Head of caudate nucleus (tissue), 42 donors: ENCODE data around the gene CMTM4.

ENCODE experiments used
- DNase-seq, 42 donors: peaks; one replicate each; pipeline versions ENCODE4 v3.0.0 to v3.0.0-alpha.2; 2020 to 2021; ENCODE audit warnings: mixed read lengths in 7 of 42
- intact Hi-C: fragments of 100-400 bp; cut with DNase I; formaldehyde crosslinking; loops from one replicate; pipeline ENCODE4 v1.15.0; 2022

Gene CMTM4

DNA sequence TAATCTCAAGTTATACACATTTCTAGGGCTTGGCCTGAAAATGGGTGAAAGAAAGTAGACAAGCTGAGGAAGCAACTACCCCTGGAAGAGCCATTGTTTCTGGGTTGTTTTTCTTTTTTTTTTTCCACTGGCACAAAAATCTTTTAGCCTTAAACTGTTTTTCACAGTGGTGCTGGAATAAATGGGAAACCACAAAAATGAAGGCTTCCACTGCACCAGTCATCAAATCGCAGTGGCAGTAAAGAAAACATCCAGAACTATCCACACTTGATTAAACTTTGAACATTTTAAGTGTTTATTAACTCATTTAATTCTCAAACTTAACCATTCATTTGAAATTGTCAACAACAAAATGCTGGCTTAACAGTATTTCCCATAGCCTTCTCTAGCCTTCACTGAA lies 14.3 kb downstream of the CMTM4 start:
- intact Hi-C loops: no loop called here
- peak in 2 of 42 donors; percentile 3 to 15 for DNase-seq

DNA sequence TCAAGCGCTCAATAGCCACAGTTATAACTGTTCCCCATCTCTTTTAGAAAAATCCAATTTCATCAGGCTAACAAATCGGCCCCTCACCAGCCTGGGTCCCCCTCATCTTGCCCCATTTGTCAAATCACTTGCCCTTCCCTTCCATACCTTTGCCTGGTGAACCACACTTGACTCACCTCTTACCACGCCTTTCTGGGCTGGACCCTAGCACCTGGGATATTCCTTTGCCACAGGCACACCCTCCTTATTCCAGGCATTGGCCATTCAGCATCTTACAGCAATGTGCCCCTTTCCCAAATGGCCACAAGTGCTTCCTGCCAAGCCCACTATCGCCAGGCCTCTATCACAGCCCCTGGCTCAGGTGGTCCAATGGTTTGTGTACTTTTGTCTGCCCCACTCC lies 14.9 kb downstream of the CMTM4 start:
- intact Hi-C loops: no loop called here
- peak in 3 of 42 donors; percentile 3 to 19 (median 4) for DNase-seq

GRCh38 chr16:66678337-66678736 lies 18.2 kb downstream of the CMTM4 start:
- intact Hi-C loops: no loop called here
- no peak for DNase-seq

DNA sequence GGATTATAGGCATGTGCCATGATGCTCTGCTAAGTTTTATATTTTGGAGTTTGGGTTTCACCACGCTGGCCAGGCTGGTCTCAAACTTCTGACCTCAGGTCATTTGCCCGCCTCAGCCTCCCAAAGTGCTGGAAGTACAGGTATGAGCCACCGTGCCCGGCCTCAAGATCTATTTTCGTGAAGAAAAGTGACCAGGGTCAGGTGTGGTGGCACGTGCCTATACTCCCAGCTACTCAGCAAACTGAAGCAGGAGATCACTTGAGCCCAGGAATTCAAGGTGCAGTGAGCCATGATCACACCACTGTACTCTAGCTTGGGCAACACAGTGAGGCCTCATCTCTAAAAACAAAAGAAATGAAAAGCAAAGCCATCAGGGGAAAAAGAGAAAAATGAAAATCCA lies 18.7 kb downstream of the CMTM4 start:
- no peak for DNase-seq
- intact Hi-C loops: no loop called here

DNA sequence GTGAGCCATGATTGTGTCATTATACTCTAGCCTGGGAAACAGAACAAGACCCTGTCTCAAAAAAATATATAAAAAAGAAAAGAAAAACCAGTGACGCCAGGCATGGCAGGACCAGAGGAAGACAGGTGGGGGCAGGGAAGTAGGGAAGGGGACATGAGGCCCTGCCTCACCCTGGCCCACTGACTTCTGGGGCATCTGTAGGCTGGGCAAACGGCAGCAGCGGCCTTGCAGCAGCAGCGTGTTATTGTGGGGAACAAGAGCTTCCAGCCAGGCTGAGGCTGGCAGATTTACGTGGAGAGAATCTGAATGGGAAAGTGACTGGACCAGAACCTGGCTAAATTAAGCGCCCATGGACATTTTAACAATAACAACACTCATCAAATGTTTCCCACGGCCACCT lies 19.4 kb downstream of the CMTM4 start:
- DNase-seq: peak in 25 of 42 donors; percentile 15 to 68 (median 41)
- intact Hi-C loops: no loop called here

DNA sequence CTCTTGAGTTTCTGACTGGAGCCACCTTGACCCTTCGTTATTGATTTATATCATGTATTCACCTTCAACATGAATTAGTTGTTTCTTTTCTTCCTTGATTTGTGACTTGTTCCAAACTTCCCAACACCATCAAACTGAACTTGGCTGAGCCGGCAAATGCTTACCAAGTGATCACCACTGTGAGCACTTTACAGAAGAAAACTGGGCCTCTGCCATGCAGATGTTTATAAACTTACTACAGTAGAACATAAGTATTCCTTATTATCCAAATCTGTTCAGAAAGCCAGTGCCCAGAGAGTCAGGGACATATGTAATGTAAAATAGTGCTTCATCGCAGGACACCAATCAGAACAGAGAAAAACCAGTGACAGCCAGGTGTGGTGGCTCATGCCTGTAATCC lies 19.9 kb downstream of the CMTM4 start:
- DNase-seq: no peak
- intact Hi-C loops: no loop called here

DNA sequence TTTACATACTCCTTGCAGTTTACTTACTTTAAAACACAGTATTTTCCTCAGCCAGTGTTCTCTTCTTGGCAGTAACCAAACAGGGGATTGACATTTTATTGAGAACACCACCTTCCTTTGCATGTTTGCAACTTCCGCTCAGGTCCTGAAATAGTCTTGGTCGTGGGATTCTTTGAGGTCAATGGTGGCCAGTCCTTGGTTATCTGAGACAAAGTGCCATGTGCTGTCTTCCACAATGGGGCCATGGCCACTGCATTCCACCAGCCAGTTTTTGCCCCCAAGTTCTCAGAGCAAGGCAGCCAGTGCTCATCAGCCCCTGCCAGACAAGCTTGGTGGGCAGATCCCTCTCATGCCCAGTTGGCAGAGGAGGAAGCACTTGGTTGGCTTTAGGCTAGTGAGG lies 22.9 kb downstream of the CMTM4 start:
- intact Hi-C loops: no loop called here
- peak in 1 of 42 donors; percentile 32 for DNase-seq

GRCh38 chr16:66670691-66671388 lies 25.7 kb downstream of the CMTM4 start:
- DNase-seq: peak in 2 of 42 donors; percentile 21 to 29
- intact Hi-C loops: no loop called here

DNA sequence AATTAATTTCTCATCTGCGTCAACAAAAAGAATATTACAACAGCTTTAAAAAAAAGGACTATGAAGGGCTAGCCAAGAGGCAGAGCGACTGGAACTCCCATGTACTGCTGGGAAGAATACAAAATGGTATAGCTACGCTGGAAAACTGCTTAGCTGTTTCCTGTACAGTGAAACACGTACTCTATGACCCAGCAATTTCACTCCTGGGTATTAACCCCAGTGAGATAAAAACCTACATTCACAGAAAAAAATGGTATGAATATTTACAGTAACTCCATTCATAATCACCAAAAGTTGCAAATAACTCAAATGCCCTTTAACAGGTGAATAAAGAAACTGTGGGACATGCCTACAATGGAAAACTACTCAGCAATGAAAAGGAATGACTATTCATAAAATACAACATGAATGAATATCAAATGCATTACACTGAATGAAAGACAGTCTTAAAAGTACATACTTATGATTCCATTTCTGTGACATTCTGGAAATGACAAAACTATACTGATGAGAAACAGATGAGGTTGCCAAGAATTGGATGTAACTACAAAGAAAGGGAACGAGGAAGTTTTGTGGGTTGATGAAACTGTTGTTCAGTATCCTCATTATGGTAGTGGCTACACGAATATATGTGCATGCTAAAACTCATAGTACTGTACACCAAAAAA lies 27.6 kb downstream of the CMTM4 start:
- DNase-seq: no peak
- intact Hi-C loops: loop anchor here (10.0 kb wide), 1 partner anchor 66 kb away; no protein-coding TSS in a partner anchor

GRCh38 chr16:66667944-66668343 lies 28.6 kb downstream of the CMTM4 start:
- peak in 1 of 42 donors; percentile 9 for DNase-seq
- intact Hi-C loops: loop anchor here (10.0 kb wide), 1 partner anchor 67 kb away; no protein-coding TSS in a partner anchor

DNA sequence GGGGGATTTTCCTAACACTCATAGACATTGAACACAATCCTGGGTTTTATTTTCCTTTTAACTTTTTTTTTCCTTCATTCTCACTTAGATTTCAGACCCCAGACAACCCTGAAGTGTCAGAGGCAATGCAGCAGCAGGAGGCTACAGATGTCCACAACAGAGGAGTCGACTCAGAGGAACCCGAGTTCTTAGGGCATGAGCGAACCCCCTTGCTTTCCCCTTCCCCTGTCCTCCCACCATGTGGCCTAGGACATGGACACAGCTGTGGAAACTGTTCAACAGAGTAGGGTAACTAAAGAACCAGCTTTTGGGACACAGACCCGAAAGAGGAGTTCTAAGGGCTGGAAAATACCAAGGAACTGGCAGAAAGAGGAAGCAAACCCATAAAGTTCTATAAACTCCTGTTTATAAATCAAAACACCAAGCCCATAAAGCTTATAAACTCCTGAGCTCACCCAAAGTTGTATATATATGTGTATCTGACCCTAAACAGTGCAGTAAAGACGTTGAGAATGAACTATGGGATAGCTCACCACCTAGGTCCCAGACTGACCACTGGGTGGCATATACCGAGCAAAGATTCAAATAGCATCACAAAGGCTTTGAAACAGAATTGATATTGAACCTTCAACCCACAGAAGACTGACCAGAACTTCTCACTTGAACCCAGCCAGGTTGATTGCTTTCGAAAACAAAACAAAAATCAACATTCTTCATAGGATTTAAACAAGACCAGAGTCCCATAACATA lies 33.9 kb downstream of the CMTM4 start:
- DNase-seq: peak in 26 of 42 donors; percentile 19 to 80 (median 53)
- intact Hi-C loops: loop anchor here (10.0 kb wide), 1 partner anchor 72 kb away; no protein-coding TSS in a partner anchor

DNA sequence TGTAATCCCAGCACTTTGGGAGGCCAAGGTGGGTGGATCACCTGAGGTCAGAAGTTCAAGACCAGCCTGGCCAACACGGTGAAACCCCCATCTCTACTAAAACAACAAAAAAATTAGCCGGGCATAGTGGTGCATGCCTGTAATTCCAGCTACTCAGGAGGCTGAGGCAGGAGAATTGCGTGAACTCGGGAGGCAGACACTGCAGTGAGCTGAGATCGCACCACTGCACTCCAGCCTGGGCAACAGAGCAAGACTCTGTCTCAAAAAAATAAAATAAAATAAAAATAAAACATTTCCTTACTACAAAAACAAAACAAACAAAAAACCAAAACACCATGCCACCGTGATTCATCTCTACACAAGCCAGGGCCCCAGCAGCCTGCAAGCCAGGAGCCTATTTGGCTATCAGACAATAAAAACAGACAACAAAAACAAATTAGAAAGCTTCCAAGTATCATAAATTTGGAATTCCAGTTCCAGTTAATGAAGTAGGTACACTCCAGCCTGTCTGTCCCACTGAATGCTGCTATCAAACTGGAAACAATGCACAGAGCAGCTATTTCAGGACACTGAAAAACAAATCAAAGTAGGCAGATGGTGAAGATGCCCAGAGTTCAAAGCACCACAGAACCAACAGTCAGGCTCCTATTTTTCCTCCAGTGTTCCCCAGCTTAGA lies 34.7 kb downstream of the CMTM4 start:
- DNase-seq: peak in 5 of 42 donors; percentile 16 to 56 (median 38)
- intact Hi-C loops: loop anchor here (10.0 kb wide), 1 partner anchor 73 kb away; no protein-coding TSS in a partner anchor

- intact Hi-C loops: loop anchor here (10.0 kb wide), 1 partner anchor 74 kb away; no protein-coding TSS in a partner anchor
- DNase-seq: no peak
Measured at GRCh38 chr16:66661210-66661560, 35.4 kb downstream of the CMTM4 start.

- DNase-seq: peak; percentile 51 to 85 (median 70)
- intact Hi-C loops: loop anchor here (10.0 kb wide), 1 partner anchor 74 kb away; no protein-coding TSS in a partner anchor
Measured at GRCh38 chr16:66660422-66661209, 35.9 kb downstream of the CMTM4 start.

GRCh38 chr16:66658860-66659190 lies 37.7 kb downstream of the CMTM4 start:
- intact Hi-C loops: no loop called here
- peak in 24 of 42 donors; percentile 28 to 83 (median 53) for DNase-seq

DNA sequence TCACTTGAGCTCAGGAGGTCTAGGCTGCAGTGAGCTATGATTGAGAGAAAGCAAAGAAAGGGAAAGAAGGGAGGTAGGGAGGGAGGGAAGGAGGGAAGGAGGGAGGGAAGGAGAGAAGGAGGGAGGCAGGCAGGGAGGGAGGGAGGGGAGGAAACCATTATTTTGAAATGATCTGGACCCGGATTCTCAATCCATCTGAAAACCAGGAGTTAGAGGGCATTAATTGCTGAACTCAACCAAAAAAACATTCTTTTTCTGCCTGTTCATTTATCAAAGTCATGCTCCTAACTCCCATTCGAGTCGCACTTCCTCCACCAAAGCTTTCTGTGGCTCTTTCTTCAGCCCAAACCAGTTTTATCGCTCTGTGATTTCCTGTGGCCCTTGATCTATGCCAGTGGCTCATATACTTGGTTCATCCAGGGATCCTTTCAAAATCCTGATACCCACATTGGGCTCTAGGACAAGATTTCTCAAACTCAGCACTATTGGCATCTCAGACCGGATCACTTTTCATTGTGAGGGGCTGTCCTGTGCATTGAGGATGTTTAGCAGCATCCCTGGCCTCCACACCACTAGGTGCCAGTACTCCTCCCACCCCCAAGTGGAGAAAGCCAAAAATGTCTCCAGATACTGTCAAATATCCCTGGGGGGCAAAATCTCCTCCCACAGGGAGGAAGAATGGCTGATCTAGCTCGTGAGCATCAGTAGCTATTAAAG lies 38.2 kb downstream of the CMTM4 start:
- no peak for DNase-seq
- intact Hi-C loops: no loop called here

GRCh38 chr16:66656547-66656946 lies 40.0 kb downstream of the CMTM4 start:
- intact Hi-C loops: no loop called here
- DNase-seq: no peak
